Measurements from ENCODE around the gene ABCG2.

DNA sequence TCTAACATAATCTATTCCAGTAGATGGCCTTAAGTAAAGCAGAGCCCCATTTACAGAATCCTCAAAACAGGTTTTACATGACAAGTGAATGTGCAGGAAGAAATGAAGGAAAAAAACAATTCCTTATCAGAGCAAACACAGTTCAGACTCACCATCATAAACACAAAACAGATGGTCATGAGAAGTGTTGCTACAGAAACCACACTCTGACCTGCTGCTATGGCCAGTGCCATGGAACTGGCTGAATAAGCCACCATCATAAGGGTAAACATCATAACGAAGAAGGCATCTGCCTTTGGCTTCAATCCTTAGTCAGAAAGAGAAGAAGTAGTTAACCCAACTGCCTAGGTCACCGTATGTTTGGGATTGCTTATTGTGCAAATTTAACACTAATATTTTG lies 61.1 kb downstream of the ABCG2 start:
- no peak for TF ChIP-seq POLR2A (IDR thresholded peaks at IDR 0.05; ENCODE audit: low read depth, low read length)
- no peak for TF ChIP-seq POLR2AphosphoS5 (IDR thresholded peaks at IDR 0.05; ENCODE audit: low read depth, low read length)
- TF ChIP-seq TAF1 (IDR thresholded peaks at IDR 0.05; ENCODE audit: low read depth, low read length): no peak
- TF ChIP-seq SPI1 (IDR thresholded peaks at IDR 0.05; ENCODE audit: low read depth, low read length): no peak
